Astrocyte of the spinal cord (primary cell): ENCODE measurements around the gene OLAH.
A peak's percentile ranks its signal among the peaks of the same experiment; 100 is the strongest.
"Not testable (repeated sequence)": the region's sequence is repeated elsewhere in the genome, so short reads cannot be mapped to it uniquely, and the experiment has no call there.

ENCODE experiments used
- DNase-seq: peaks from one replicate; pipeline ENCODE4 v3.0.0; 2011; ENCODE audit warnings: low read depth, low spot score
- H3K4me3 ChIP-seq: 2 replicates; pipeline ENCODE4 v1.5.1; 2011; ENCODE audit warnings: low read depth, mild to moderate bottlenecking, low read length, moderate library complexity
- CTCF ChIP-seq: IDR thresholded peaks from 2 replicates; pipeline ENCODE4 v1.5.1; 2012; ENCODE audit warnings: low read depth, mild to moderate bottlenecking, low read length, inconsistent platforms
- in situ Hi-C: cut with HindIII; loops from 2 replicates; pipeline ENCODE4 v1.10.0; 2017; ENCODE audit warnings: low sequenced_read_pairs

OLAH gene

GRCh38 chr10:15043674-15044073, at the start of gene OLAH:
TSS of gene OLAH (plus strand) at chr10:15043943. CDS start at chr10:15047289, 3,346 bp downstream.
- in situ Hi-C loops, result no loop called here
- peak; percentile 40 for DNase-seq

GRCh38 chr10:14995964-14996565, 47.7 kb upstream of the OLAH start:
- DNase-seq, result no peak
- peak overlapping the region; percentile 18 for H3K4me3 ChIP-seq
- in situ Hi-C loops, result no loop called here
- no peak for TF ChIP-seq CTCF

More at GRCh38 chr10:15043674-15044073, at the start of gene OLAH:
- peak within 1 kb of the TSS; percentile 20 for H3K4me3 ChIP-seq
- no peak for TF ChIP-seq CTCF

- H3K4me3 ChIP-seq, DNase-seq, in situ Hi-C loops: not testable (repeated sequence)
These were observed 30.2 kb upstream of the OLAH start for GRCh38 chr10:15013530-15013929.

GRCh38 chr10:15015451-15015850, 28.3 kb upstream of the OLAH start:
- DNase-seq, result no peak
- no peak overlapping the region for H3K4me3 ChIP-seq
- in situ Hi-C loops, result no loop called here
- TF ChIP-seq CTCF, result no peak

GRCh38 chr10:15020966-15021365, 22.8 kb upstream of the OLAH start:
- in situ Hi-C loops, H3K4me3 ChIP-seq, DNase-seq: not testable (repeated sequence)

- H3K4me3 ChIP-seq, DNase-seq, in situ Hi-C loops: not testable (repeated sequence)
These were observed 20.7 kb upstream of the OLAH start for GRCh38 chr10:15023079-15023478.

- H3K4me3 ChIP-seq, in situ Hi-C loops, DNase-seq: not testable (repeated sequence)
These were observed 19.4 kb upstream of the OLAH start for GRCh38 chr10:15024017-15025004.

GRCh38 chr10:15025040-15025439, 18.7 kb upstream of the OLAH start:
- H3K4me3 ChIP-seq, DNase-seq, in situ Hi-C loops: not testable (repeated sequence)

- H3K4me3 ChIP-seq, result no peak overlapping the region
- in situ Hi-C loops, result no loop called here
- DNase-seq, result no peak
- no peak for TF ChIP-seq CTCF
These were observed 16.0 kb upstream of the OLAH start for GRCh38 chr10:15027741-15028140.
